Measurements from ENCODE around the gene ZFYVE9. TPM values are rescaled to one million over a fixed set of nuclear protein-coding genes. Genes with fewer than 3 reads are reported as not detected.
"Not testable (repeated sequence)": the region's sequence is repeated elsewhere in the genome, so short reads cannot be mapped to it uniquely, and the experiment has no call there.

The ZFYVE9 gene
- total RNA-seq, 4 donors from 2014 or later, result 29.5 to 60.4 (median 33.2) TPM

- no peaks in the 10 kb centered on the region for H3K36me3 ChIP-seq
- no peak for DNase-seq (ENCODE audit: low spot score in 2 of 2)
- TF ChIP-seq EP300 (IDR thresholded peaks at IDR 0.05) (no peak), CTCF (IDR thresholded peaks at IDR 0.05) (no peak), POLR2A (IDR thresholded peaks at IDR 0.05) (no peak), POLR2AphosphoS5 (IDR thresholded peaks at IDR 0.05) (no peak)
- no peak overlapping the region for H3K4me3 ChIP-seq
- H3K27me3 ChIP-seq, result no peaks in the 10 kb centered on the region
- no peaks in the 10 kb centered on the region for H3K4me1 ChIP-seq
- H3K9me3 ChIP-seq, result no peaks in the 10 kb centered on the region
- WGBS, result 92% methylated on average over 10 of the region's 10 CpGs
- no peak overlapping the region for H3K27ac ChIP-seq
Observed at GRCh38 chr1:52159033-52159789, 17.3 kb downstream of the ZFYVE9 start.

DNA sequence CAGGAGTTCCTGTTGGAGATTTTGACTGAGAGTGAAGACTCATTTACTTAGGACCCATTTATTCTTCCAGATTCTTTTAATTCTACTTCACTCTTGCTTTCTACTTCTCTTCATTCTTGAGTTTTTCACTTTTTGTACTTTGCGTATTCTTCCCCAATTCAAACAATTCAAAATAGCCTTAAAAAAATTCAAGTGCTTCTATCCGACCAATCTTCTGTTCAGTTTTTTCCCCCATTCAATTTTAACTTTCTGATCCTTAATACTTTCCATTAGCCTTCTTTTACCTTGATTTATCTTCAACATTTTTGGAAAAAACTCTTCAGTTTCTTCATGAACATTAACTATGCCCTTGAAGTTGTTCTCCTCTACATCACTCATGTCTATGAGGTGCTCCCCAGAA is 21.1 kb downstream of the ZFYVE9 start:
- no peak for TF ChIP-seq POLR2AphosphoS5 (IDR thresholded peaks at IDR 0.05)
- DNase-seq (ENCODE audit: low spot score in 2 of 2), result no peak
- Histone ChIP-seq H3K36me3 (no peaks in the 10 kb centered on the region), H3K9me3 (no peaks in the 10 kb centered on the region), H3K4me1 (no peaks in the 10 kb centered on the region), H3K27ac (no peak overlapping the region), H3K27me3 (no peaks in the 10 kb centered on the region), H3K4me3 (no peak overlapping the region)
- 97% methylated on average over 2 of the region's 2 CpGs for WGBS

DNA sequence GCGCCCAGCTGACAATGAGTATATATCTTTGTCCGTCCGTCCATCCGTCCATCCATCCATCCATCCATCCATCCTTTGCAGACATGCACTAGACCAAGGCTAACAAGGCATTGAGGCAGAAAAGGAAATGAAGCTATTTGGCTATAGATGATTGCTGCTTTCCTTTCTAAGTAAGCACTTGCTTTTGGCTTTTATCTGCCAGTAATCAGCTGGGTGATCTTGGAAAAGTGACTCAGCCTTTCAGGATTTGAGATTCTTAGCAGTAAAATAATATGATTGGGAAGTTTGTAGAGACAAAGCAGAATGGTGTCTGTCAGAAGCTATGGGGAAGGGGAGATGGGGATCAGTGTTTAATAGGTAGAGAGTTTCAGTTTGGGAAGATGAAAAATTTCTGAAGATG is 22.7 kb downstream of the ZFYVE9 start:
- TF ChIP-seq POLR2AphosphoS5 (IDR thresholded peaks at IDR 0.05) (no peak), CTCF (IDR thresholded peaks at IDR 0.05) (no peak), POLR2A (IDR thresholded peaks at IDR 0.05) (no peak), EP300 (IDR thresholded peaks at IDR 0.05) (no peak)
- no peaks in the 10 kb centered on the region for H3K36me3 ChIP-seq
- no peak for DNase-seq (ENCODE audit: low spot score in 2 of 2)
- H3K4me1 ChIP-seq, result no peaks in the 10 kb centered on the region
- H3K27ac ChIP-seq, result no peak overlapping the region
- no peaks in the 10 kb centered on the region for H3K9me3 ChIP-seq
- 95% methylated on average over 4 of the region's 4 CpGs for WGBS
- no peaks in the 10 kb centered on the region for H3K27me3 ChIP-seq
- no peak overlapping the region for H3K4me3 ChIP-seq

DNA sequence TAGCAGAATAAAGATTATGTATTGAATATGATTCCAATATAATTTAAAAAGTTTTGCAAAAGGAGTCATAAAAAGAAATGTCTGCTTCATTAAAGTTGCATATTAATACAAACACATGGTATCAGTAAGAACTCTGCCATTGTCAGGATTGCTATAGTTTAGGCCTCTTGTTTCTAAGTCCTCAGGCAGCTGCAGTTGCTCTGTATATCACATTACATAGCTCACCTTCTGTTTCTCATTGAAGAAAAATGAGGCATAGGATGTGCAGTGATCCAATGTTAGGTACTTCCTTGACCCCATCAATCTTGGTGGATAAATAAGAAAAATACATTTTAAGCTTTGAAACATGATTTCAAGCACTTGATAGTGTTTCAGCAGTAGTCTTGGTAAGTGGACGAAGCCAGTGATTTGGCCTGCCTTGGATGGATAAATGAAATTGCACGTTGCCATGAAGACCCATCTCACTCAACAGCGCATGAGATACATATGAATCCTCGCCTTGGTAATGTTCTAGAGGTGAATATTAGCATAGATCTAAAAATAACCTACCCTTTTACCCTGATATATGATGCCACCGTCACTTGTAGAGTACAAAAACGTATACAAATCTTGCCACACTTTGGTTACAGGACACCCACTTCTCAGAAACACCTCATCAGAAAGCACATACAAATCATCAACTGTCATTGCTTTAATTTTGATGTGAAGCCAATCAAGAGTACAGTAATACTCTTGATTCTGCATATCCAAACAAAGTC is 25.3 kb downstream of the ZFYVE9 start:
- no peak for TF ChIP-seq EP300 (IDR thresholded peaks at IDR 0.05)
- TF ChIP-seq POLR2A (IDR thresholded peaks at IDR 0.05), result no peak
- no peak for TF ChIP-seq POLR2AphosphoS5 (IDR thresholded peaks at IDR 0.05)
- TF ChIP-seq CTCF (IDR thresholded peaks at IDR 0.05), result no peak
- DNase-seq (ENCODE audit: low spot score in 2 of 2), result no peak
- 86% methylated on average over 6 of the region's 6 CpGs for WGBS
- H3K4me1 ChIP-seq, result no peaks in the 10 kb centered on the region
- H3K36me3 ChIP-seq, result no peaks in the 10 kb centered on the region
- no peaks in the 10 kb centered on the region for H3K9me3 ChIP-seq
- no peak overlapping the region for H3K4me3 ChIP-seq
- no peak overlapping the region for H3K27ac ChIP-seq
- no peaks in the 10 kb centered on the region for H3K27me3 ChIP-seq

- no peak overlapping the region for H3K27ac ChIP-seq
- H3K4me1 ChIP-seq, result no peaks in the 10 kb centered on the region
- 95% methylated on average over 7 of the region's 7 CpGs for WGBS
- no peaks in the 10 kb centered on the region for H3K36me3 ChIP-seq
- H3K9me3 ChIP-seq, result no peaks in the 10 kb centered on the region
- no peaks in the 10 kb centered on the region for H3K27me3 ChIP-seq
- no peak for TF ChIP-seq EP300 (IDR thresholded peaks at IDR 0.05)
- no peak for TF ChIP-seq POLR2AphosphoS5 (IDR thresholded peaks at IDR 0.05)
- no peak for TF ChIP-seq POLR2A (IDR thresholded peaks at IDR 0.05)
- TF ChIP-seq CTCF (IDR thresholded peaks at IDR 0.05), result no peak
- H3K4me3 ChIP-seq, result no peak overlapping the region
- DNase-seq (ENCODE audit: low spot score in 2 of 2), result no peak
Observed at GRCh38 chr1:52168373-52169080, 26.6 kb downstream of the ZFYVE9 start.

- H3K36me3 ChIP-seq; H3K27ac ChIP-seq; H3K4me1 ChIP-seq; H3K4me3 ChIP-seq; H3K27me3 ChIP-seq; H3K9me3 ChIP-seq; DNase-seq (ENCODE audit: low spot score in 2 of 2): not testable (repeated sequence)
- WGBS, result over 99% methylated on average over 5 of the region's 5 CpGs
Observed at GRCh38 chr1:52171149-52171548, 29.3 kb downstream of the ZFYVE9 start.

Measured in suprapubic skin (tissue), 4 donors.